ENCODE measurements around the gene DDRGK1.

Gene DDRGK1
- 17.4 to 101 (median 56.4) reads per million in 18 experiments for total RNA-seq

DNA sequence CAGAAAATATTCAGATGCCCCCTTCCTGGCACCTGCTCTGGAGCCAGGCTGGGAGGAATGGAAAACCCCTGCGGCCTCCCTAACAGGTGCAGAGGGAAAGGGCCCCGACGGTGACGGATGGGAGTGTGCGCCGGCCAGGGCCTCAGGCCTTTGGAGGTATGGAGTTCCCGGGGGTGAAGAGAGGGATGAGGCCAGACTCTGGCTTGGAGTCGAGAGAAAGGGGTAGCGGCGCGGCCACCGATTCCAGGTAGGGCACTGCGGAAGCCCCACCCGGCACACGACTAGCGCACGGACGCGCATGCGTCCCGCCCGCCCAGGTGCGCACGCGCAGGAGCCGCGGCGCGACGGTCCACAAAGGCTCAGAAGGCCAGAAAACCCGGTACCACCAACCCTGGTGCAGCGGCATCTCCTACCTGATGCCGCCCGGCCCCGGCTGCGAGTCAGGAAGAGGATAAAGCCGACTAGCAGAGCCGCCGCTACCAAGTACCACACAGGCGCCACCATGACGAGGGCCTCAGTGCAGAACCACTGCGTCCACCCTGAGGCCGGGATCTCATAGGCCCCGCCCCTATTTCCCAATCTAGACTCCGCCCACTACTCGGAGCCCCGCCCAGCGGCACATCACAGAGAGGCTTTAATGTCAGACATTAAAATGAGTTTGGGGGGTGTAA lies at the start of gene DDRGK1:
Gene DDRGK1, minus strand, starts transcription at position 559 of the 671 bp plus-strand sequence. Its CDS starts 55 bp downstream, at position 504.
- DNase-seq: peak; percentile 90 to 93

DNA sequence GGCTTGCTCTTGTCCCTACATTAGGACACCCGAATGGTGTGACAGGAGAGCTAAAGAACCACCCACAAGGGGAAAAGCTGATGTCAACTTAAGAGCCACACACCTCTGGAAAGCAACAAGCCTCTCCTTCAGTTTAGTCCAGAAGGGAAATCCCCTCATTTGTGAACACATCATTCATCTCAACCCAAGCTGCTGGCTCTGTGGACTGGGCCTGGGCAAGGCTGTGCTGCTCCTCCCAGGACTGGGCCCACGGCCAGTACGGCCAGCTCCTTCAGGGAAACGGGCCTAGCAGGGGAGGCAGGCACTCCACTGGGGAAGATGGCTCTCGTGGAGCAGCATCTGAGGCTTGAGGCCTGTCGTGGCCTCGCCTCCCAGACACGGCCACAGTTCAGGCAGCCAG lies 47.3 kb upstream of the DDRGK1 start:
- DNase-seq: no peak

DNA sequence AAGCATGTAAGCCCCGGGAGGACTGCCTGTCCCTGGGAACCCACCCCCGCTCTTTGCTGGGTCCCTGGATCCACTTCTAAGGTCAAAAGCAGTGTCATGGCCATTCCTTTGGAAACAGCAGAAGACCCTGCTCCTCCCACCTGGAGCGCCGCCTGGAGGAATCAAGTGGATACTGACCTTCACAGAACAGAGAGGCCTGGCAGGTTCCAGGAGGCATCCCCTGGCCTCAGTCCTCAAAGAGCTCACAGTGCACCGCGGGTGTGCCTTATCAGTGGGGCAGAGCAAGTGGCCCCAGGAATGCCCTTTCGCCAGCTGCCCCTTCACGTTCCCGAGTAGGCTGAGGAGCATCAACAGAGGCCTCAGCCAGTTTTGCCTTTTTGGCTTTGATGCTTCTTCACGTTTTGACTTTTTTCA lies 45.6 kb upstream of the DDRGK1 start:
- DNase-seq: no peak

DNA sequence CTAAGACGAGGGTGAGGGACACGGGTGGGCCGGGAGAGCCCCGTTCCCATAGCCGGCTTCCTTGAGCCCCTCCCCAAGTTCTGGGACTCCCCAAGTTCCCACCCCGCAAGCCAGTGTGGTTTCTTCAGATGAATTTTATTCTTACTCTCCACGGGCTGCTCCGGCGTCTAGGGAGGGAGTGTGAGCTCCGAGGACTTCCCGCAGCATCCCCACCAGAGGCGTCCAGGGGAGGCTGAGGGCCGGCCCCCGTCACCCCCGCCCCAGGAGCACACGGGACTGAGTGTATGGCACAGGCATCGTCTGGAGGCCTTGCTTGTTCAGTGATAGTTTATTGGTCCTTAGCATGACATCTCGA lies 44.5 kb upstream of the DDRGK1 start:
- DNase-seq: no peak

DNA sequence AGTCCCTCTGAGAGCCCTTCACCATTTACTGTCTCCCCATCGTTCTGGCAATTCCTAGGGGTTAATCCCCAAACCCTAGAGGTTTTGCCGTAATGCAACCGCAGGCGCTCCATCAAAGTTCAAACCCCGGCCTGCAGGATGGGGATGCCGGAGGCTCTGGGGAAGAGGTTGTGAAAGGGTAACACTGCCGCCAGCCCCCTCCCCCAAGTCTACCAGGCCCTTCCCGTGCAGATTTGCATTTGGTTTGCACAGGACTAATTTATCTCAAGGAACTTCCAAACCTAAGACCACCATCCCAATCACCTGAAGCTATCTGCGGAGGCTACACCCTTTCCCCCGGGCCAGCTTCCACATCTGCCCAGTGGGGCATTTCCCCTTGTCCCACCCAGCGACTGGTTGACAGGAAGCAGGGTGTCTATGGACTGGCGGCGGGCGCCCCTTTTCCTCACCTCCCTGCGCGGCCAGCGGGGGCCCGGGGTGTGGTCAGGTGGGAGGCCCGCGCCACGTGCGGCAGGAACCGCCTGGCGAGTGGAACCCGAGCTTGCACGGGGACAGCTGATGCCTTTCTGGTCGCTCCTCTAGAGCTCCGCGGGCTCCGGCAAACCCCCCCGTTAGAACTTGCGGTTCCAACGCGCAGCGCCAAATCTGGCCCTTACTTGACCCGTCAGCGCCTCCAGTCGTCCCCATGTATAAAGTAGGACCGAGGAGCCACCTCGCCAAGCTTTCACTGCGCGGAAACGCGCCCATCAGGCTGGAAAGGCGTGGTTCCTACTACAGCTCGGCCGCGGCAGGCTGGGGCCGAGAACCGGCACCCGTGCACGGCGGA lies 43.9 kb upstream of the DDRGK1 start:
- DNase-seq: peak; percentile 5 to 22

DNA sequence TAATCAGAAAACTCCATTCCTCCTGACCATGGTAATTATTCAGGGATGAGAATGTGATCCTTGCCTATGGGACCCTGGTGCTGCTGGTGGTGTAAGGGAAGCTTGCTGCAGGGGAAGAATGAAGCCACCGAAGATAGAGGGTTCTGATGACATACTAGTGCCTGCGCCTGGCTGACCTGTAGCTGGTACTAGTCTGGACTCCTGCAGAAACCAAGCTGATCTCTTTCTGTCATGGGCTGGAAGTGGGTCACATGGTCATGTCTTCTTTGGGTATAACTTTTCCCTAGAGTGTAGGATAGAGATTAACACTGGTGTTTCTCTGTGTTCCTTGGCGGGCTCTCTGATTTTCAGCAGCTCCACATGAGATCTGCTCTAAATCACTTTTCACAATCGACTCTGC lies 43.2 kb upstream of the DDRGK1 start:
- no peak for DNase-seq

DNA sequence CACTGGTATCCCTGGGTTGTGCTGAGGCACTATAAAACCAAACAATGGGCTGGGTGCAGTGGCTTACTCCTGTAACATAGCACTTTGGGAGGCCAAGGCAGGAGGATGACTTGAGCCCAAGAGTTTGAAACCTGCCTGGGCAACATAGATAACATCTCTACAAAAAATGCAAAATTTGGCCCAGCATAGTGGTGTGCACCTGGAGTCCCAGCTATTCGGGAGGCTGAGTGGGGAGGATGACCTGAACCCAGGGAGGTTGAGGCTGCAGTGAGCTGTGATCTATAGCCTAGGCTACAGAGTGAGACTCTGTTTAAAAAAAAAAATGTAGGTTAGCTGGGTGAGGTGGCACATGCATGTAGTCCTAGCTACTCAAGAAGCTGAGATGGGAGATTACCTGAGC lies 42.2 kb upstream of the DDRGK1 start:
- DNase-seq: no peak

DNA sequence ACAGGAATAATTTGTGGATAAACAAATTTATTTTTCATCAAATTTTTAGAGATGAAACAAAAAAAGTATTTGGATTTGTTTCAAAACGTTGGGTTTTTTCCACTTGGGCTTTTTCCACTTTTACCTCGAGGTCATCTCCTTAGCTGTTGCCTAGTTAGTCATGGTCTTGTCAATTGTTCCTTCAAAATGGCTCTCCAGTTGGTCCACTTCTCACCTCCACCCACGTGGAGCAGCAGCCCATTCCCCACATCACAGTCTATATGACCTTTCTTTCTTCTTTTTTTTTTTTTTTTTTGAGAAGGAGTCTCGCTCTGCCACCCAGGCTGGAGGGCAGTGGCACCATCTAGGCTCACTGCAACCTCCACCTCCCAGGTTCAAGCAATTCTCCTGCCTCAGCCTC lies 41.2 kb upstream of the DDRGK1 start:
- no peak for DNase-seq

DNA sequence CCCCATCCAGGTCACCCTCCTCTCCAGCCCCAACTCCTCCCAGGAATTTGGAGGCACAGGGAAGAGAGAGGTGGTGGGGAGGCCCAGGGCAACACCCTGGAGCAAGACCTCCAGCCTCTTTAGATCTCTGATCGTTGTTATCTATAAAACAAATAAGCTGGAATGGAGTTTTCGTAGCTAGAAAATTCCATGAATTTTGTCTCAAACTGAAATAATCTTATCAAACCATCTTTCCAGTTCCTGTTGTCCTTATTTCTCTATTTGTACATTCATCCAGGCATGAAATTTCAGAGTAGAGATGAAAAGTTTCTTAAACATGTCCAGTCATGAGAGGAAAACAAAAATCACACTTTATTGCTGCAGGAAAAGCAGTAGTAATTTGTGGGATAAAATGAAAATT lies 40.7 kb upstream of the DDRGK1 start:
- no peak for DNase-seq

DNA sequence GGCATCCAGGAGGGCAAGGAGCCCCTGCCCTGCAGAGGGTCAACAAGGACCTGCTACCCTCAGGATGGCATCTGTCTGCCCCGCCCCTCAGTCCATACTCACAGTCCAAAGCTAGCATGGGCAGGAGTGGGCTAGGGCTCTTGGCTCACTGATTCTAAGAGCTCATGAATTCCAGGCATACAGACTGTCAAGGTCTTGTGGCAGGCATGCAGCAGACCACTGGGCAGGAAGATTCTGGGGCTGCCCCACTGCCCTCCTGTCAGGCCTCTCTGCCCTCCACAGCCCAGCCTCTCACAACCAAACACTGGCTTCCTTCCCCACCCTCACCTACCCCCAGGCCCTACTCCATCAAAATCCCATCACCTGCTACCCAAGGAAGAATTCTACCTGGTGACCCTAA lies 40.1 kb upstream of the DDRGK1 start:
- no peak for DNase-seq

DNA sequence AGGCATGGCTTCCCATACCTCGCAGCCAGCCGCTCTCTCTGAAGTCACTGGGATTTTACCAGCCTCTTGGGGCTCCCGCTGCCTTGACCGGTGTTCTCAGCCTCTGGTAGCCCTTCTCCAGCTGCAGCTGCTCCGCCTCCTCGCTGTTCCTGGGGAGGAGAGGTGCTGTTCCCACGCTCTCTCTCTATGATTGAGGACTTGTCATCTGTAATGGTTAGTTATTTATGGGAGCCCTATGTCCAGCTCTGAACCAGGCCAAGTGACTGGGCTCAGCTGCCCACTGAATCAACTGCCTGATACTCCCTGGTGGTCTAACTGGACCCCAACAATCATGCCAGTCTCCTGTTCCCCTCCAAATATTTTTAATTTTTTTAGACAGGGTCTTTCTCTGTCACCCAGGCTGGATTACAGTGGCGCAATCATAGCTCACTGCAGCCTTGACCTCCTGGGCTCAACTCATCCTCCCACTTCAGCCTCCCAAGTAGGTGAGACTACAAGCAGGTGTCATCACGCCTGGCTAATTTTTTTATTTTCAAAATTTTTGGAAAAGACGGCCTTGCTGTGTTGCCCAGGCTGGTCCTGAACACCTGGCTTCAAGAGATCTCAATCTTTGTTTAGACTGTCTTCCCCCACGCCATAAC lies 39.4 kb upstream of the DDRGK1 start:
- DNase-seq: no peak

DNA sequence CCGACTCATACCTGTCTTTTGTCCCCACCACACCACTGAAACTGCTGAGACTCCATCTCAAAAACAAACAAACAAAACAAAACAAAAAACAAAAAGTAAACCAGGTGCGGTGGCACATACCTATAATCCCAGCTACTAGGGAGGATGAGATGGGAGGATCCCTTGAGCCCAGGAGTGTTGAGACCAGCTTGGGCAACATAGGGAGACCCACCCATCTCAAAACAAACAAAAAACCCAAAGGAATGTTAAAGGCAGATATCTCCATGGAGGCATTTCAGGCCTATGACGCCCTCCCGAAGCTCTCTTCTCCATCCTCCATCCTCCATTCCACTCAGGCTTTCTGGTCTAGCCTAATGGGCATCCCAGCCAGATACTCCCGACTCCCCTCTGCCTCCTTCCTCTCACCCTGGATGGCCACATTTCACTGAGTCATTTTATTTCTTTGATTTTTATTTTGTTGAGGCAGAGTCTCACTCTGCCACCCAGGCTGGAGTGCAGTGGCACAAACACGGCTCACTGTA lies 37.8 kb upstream of the DDRGK1 start:
- DNase-seq: no peak

DNA sequence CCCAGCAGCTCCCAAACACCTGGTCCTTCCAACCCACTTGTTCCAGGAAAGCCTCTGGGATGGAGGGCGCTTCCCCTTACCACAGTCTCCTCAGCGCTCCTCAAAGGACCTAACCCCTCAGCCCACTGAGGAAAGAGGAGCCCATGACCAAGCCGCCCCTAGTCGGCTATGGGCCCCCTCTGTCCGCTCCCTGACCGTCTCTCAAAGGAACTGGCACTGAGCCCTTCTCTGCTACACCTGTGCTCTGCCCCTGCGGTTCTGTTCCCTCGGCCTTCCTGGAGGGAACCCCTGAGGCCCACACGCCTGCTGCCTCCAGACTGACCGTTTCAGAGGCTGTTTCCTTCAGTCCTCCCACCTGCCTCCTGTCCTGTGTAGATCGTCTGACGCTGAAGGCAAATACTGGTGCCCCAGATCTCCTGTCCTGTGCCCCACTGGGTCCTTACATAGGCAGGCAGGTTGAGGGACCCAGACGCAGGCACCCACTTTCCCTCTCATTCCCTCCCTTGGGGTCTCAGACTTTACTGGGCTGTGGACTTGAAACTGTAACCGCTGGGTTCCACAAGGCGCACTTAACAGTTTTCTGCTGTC lies 36.4 kb upstream of the DDRGK1 start:
- no peak for DNase-seq

DNA sequence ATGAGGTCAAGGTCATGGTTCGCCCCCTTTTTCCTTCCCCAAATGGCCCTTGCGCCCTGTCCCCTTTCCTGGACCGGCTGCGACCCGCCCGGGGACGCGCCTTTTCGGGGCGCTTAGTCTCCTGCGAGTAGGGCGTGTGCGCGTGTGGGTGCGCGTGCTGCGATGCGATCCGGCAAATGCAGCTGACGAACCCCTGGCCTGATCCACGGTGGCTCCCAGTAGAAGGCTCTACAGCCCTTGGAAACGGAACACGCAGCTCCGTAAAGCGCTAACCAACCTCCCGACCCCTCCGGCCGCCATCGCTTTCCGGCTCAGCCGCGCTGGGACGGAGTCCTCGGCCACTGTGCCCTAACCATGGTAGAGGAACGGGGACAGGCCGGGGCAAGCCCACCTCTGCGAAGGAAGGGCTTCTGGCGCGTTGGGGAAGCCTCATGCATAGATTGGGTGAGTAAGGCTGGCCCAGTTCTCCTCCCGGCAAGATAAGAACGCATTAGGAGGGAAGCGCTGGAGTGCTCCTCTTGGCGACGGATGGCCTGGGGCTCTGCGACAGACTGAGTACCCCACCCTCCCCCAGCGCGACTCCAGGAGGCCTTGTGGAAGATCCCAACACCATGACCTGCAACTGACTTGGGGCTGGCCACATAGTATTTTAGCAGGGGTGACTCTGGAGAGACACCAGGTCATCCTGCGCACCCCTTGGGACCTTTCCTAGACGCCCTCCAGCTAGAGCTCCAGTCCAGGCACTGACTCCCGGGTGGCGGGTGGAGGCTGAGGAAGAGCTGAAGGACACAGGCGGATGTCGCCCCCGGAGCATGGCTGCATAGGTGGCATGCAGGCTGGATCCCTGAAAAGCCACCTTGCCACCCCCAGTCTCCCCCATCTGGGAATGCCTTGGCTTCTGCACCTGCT lies 35.6 kb upstream of the DDRGK1 start:
- DNase-seq: peak; percentile 3 to 39

DNA sequence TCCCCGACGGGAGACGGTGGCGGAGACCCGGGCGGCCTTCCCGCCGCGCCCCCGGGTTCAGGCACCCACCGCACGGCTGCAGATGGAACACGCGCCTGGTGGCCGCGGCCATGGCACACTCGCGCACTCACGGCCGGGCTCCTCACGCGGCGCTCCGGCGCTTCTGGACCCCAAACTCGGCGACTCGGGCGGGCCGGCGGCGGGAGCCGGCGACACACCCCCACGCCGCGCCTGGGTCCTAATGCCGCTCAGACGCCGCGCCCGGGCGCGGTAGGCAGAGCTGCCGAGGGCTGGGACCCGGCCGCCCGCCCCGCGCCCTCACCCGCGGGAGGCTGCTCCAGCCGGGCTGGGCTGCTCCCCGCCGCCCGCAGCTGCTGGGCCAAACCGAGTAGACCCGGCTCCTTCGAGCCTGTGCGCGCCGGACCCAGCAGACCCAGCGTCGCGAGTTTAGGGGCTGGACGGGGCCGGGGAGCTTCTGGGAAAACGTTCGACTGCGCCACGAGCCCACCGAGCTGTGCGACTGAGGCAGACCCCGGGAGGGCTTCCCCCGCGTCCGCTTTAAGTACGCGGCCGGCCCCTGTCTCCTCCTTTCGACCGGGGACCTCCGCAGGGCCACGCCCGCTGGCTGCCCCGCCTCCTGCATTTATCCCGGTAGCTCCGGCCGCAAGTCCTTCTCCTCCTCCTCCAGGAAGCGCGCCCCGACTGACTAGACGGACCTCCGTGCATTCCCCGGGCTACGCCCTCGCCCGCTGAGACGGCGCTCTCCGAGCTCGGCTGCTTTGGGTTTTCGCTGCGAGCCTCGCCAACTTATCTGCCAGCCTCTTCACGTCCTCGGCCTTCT lies 34.8 kb upstream of the DDRGK1 start, which contains the start of gene SLC4A11:
Gene SLC4A11, minus strand, starts transcription at position 165 of the 841 bp plus-strand sequence. Its CDS starts 53 bp downstream, at position 112.
- DNase-seq: peak; percentile 61 to 87

DNA sequence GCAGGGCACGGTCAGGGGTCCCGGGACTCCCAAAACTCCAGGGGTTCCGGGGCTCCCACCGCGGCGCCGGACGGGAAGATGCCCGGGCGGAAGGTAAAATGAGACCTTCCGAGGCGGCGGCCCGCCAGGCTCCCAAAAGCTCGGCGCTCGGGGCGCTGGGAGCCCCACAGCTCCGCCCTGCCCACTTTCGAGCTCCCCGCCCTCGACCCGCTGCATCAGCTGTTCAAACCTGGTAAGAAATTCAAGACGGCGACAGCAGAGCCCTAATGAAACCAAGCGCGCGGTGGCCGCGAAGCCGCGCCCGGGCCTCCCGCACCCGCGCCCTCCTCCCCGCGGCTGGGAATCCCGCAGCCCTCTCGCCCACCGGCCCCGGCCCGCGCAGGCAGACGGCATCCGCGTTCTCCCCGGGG lies 34.1 kb upstream of the DDRGK1 start:
- peak in 1 of 2 donors; percentile 26 for DNase-seq

DNA sequence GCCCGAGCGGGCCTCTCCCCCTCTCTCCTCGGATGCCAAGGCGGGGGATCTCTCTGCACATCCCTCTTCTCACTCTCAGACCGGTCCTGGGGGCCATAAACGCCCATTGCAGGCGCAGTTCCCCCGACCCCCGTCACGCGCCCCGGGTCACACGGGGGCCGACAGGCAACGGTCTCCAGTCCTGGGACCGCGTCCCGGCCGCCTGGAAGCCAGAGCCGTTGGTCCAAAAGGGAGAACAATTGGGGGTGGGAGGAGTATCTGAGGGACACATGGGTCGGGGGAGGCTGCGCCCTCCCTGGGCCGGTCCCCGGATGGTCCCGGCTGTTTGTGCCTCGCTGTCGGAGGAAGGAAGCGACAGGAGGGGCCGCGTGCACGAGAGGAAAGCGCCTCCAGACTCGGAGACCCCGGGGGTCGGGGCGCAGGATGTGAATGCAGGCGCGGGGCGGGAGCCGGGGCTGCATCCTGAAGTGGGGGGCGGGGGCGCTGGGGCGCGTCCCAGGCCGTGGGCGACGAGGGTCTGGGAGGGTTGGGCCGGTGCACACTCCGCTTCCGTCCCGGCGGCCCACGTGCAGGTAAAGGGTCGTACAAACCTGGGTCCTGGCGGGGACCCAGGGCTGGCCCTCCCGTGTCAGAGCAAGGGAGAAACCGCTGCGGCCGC lies 33.6 kb upstream of the DDRGK1 start:
- DNase-seq: no peak

DNA sequence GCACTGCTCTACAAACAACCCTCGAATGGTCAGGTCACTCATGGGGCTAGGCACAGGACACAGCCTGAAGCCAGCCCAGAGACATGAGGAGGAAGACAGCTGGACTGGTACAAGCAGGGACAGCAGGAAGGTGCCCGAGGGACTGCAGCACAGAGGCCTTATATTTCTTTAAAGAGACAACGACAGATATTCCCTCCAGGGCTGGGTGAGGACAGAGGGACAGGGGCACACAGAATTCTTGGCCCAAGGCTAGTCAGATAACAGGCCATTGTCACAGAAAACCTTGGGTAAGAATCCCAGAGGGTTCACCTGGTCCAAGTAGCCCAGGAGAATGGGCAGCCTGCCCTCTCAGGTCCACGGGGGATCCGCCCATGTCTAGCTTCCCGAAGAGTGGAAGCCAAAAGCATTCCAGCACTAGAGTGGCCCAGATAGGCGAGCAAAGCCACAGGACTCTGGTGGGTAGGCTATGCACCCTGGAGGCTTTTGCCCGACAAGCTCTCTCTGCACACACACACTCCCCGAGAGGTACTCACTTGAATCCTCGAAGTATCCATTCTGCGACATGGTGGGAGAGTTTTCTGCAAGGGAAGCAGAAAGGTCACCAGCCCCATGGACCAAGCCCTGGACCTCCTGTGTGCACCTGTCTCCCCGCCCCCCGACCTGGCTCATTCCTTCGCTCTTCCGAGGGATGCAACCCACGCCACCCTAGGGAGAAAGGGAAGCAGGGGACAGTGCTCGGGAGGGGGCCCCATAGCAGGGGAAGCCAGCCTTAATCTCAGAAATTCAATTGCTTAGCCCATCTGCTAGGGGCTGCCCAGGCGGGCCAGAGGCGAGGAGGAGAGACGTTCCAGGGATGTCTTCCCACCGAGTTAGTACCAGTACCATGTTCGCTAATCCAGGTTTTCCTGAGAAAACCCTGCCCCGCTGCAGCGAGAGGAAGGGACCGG lies 32.8 kb upstream of the DDRGK1 start:
- DNase-seq: no peak
